Non-pigmented ciliary epithelial cell (primary cell): ENCODE measurements around the gene ZDHHC14.
"Not testable (repeated sequence)": the region's sequence is repeated elsewhere in the genome, so short reads cannot be mapped to it uniquely, and the experiment has no call there.

Experiments used
- DNase-seq: peaks from one replicate; pipeline ENCODE4 v3.0.0-alpha.2; 2010; ENCODE audit warnings: low read depth

Gene ZDHHC14

GRCh38 chr6:157690441-157691210, 309.6 kb downstream of the ZDHHC14 start:
- no peak for DNase-seq

DNA sequence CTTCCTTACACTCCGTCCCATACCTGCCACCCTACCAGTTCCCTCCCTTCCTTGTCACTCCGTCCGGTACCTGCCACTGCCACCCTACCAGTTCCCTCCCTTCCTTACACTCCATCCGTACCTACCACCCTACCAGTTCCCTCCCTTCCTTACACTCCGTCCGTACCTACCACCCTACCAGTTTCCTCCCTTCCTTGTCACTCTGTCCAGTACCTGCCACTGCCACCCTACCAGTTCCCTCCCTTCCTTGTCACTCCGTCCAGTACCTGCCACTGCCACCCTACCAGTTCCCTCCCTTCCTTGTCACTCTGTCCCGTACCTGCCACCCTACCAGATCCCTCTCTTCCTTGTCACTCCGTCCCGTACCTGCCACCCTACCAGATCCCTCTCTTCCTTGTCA, 310.6 kb downstream of the ZDHHC14 start:
- not testable (repeated sequence) for DNase-seq

DNA sequence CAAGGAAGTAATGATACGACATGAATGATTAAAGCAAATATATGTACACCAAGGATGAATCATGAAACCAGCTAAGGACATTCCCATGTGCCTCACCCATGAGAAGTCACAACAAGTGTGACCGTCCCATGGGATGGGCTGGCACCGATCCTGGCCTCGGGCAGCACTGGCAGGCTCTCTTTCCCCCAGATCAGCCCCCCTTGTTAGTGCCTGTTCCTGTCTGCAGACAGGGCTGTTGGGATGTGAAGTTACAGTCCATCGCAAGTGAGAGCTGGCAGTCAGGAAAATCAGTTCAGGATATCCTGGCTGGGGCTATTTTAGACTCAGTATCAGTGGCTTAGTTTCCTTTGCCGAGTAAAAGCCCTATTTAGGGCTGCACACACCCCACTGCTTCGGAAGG, 312.9 kb downstream of the ZDHHC14 start:
- no peak for DNase-seq

DNA sequence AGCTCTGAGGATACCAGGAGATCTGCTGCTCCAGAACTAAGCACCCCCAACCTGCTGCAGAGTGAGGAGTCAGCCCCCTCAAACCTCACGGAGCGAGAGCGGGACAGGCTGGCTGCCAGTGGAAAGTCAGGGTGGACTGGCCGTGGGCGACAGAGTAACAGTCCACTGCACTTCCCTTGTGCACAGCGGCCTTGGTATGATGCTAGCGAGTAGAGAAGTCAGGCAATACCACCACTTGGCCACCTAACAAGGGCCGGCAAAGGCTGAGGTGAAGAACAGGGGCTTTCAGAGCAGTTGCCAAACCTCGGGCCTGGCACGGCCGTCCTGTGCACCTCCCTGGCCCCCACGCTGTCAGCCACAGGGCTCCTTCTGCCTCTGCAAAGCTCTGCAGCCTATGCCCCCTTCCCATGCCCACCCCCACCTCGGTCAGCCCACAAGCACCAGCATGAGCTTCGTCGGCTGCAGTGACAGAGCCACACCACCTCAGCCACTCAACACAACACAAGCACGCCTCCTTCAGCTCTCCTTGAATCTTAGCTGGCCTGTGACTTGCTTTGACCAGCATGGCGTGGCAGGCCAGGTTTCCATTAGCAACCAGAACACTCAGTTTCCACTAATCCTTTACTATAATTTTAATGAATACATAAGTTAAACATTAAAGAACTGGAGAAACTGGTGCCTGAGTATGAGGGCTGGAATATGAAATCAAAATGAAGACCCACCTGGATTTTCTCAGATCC, 314.5 kb downstream of the ZDHHC14 start:
- DNase-seq, result no peak

- DNase-seq, result no peak
Measured at GRCh38 chr6:157699777-157700636, 319.0 kb downstream of the ZDHHC14 start.

- not testable (repeated sequence) for DNase-seq
Measured at GRCh38 chr6:157706351-157706750, 325.4 kb downstream of the ZDHHC14 start.

GRCh38 chr6:157706883-157707282, 325.9 kb downstream of the ZDHHC14 start:
- DNase-seq, result no peak

GRCh38 chr6:157707576-157707975, 326.6 kb downstream of the ZDHHC14 start:
- no peak for DNase-seq

DNA sequence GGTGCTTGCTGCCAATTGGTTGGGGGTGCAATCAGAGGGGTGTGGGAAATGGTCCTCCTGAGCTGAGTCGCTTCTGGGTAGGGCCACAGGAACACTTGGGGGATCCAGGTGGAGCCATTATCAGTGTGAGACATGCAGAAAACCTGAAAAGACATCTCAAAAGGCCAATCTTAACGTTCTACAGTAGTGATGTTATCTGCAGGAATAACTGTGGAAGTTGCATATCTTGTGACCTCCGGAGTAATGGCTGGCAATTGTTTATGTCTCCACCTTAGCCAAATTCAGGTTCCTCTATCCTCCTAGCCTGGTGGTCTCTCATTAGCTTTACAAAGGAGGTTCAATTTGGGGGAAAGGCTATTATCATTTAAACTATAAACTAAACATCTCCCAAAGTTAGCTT, 327.2 kb downstream of the ZDHHC14 start:
- no peak for DNase-seq

DNA sequence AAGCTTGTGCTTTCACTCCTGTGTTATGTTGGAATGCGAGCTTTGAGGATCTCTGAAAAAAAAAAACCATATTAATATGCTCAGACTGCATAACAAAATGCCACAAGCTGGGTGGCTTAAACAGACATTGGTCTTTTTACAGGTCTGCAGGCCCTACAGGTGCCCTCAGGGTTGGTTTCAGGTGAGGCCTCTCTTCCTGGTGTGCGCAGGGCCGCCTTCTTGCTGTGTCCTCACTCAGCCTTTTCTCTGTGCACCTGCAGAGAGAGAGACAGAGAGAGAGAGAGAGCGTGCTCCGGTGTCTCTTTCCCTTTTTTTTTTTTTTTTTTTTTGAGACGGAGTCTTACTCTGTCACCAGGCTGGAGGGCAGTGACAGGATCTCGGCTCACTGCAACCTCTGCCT, 327.9 kb downstream of the ZDHHC14 start:
- no peak for DNase-seq

- no peak for DNase-seq
Measured at GRCh38 chr6:157709555-157709954, 328.6 kb downstream of the ZDHHC14 start.

DNA sequence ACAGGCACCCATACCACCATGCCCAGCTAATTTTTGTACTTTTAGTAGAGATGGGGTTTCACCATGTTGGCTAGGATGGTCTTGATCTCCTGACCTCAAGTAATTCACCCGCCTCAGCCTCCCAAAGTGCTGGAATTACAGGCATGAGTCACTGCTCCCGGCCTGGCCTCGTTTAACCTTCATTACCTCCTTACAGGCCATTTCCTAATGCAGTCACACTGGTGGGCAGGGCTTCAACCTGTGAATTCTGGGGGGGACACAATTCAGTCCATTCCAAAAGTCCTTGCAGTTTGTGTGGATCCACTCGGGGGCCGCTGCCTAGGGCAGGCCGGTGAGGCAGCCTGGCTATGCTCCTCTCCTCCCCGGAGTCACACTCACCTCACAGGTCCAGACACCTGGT, 329.6 kb downstream of the ZDHHC14 start:
- no peak for DNase-seq

GRCh38 chr6:157711060-157711459, 330.1 kb downstream of the ZDHHC14 start:
- DNase-seq, result no peak

GRCh38 chr6:157712585-157713295, 331.8 kb downstream of the ZDHHC14 start:
- no peak for DNase-seq

GRCh38 chr6:157713451-157714152, 332.6 kb downstream of the ZDHHC14 start:
- no peak for DNase-seq

- no peak for DNase-seq
Measured at GRCh38 chr6:157714153-157714490, 333.1 kb downstream of the ZDHHC14 start.

GRCh38 chr6:157715728-157716164, 334.8 kb downstream of the ZDHHC14 start:
- DNase-seq, result peak; percentile 40

DNA sequence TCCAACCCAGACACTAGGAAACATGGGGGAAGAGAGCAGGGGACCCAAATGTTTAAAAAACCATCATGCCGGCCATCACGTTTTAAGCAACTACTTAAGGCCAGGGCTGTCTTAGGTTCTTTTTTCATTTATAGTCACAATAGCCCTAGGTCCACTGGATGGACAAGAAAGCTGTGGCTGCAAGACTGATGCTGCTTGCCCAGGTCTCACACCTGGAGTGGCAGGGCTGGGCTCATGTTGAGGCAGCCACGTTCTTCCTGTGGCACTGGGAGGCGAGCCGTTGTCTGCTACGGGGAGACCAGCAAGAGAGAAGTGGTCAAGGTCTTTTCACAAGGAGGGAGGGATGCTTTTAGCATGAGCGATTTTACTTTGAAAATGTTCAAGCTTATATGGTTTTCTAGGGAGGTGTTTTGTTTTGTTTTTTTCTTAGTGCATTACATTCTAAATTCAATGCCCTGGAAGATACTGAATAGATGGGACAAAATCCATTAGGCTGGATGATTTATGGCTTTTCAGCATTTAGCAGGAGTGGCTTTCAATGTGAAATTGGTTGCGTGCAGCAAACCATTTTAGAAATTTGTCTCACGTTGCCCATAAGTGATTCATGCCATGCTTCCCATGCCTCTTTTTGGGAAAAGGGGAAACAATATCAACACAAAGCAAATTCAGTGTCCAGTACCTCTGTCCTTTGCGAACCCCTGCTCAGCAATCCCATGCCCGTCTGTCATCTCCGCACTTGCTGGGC, 335.4 kb downstream of the ZDHHC14 start:
- DNase-seq, result no peak

- DNase-seq, result no peak
Measured at GRCh38 chr6:157717340-157717748, 336.4 kb downstream of the ZDHHC14 start.

- DNase-seq, result no peak
Measured at GRCh38 chr6:157718503-157719187, 337.7 kb downstream of the ZDHHC14 start.
